HCT116 (cell line): ENCODE measurements around the gene MNAT1.

ENCODE experiments used
- CBX3 ChIP-seq: IDR thresholded peaks from 2 replicates; pipeline ENCODE4 v1.6.1; 2012; ENCODE audit warnings: low read depth
- ELF1 ChIP-seq: IDR thresholded peaks from 2 replicates; pipeline ENCODE4 v1.6.1; 2012; ENCODE audit warnings: low read depth, borderline replicate concordance
- SP1 ChIP-seq: IDR thresholded peaks from 2 replicates; pipeline ENCODE4 v1.6.1; 2012; ENCODE audit warnings: low read depth
- YY1 ChIP-seq: IDR thresholded peaks from 2 replicates; pipeline ENCODE4 v1.6.1; 2011; ENCODE audit warnings: low read length, low read depth, moderate library complexity, mild to moderate bottlenecking; ENCODE audit not compliant: insufficient replicate concordance; ENCODE audit errors: extremely low read depth
- TF ChIP-seq, protein P1 (sequence below), 3 experiments: fragments of 200-600 bp in 1 of 3; sonication (generic) in 1 of 3; IDR thresholded peaks in 2 of 3; conservative IDR thresholded peaks in 1 of 3; 2 replicates each; pipeline ENCODE4 v1.5.1; 2012 to 2017; ENCODE audit warnings: low read depth in 2 of 3, low read length in 2 of 3, antibody characterized with exemption in 1 of 3, borderline replicate concordance in 1 of 3, control low read depth in 1 of 3, mild to moderate bottlenecking in 1 of 3, mixed read lengths in 1 of 3, mixed run types in 1 of 3, moderate library complexity in 1 of 3; ENCODE audit not compliant: insufficient read depth in 1 of 3

DNA sequence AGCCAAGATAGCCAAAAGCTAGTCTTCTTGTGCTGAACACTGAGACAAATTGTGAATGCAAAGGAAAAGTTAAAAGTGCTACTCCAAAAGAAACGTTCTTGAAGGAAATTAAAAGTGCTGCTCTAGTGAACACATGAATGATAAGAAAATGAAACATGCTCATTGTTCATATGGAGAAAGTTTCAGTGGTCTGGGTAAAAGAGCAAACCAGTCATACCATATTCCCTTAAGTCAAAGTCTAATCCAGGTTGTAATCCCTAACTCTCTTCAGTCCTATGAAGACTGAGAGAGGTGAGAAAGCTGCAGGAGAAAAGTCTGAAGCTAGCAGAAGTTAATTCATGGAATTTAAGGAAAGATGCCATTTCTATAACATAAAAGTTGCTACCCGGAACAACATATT lies 121.5 kb downstream of the MNAT1 start:
- no peak for TF ChIP-seq SP1
- TF ChIP-seq, protein P1, sequence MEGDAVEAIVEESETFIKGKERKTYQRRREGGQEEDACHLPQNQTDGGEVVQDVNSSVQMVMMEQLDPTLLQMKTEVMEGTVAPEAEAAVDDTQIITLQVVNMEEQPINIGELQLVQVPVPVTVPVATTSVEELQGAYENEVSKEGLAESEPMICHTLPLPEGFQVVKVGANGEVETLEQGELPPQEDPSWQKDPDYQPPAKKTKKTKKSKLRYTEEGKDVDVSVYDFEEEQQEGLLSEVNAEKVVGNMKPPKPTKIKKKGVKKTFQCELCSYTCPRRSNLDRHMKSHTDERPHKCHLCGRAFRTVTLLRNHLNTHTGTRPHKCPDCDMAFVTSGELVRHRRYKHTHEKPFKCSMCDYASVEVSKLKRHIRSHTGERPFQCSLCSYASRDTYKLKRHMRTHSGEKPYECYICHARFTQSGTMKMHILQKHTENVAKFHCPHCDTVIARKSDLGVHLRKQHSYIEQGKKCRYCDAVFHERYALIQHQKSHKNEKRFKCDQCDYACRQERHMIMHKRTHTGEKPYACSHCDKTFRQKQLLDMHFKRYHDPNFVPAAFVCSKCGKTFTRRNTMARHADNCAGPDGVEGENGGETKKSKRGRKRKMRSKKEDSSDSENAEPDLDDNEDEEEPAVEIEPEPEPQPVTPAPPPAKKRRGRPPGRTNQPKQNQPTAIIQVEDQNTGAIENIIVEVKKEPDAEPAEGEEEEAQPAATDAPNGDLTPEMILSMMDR (IDR thresholded peaks at IDR 0.05 in 2 of 3, conservative IDR thresholded peaks at IDR 0.05 in 1 of 3; ENCODE audit: borderline replicate concordance in 1 of 3, insufficient read depth in 1 of 3, low read depth in 2 of 3, low read length in 2 of 3) = no peak
- TF ChIP-seq ELF1 = no peak
- TF ChIP-seq YY1 = no peak
- TF ChIP-seq CBX3 = no peak
